Measurements from ENCODE around the gene UBAC1.
"Not testable (repeated sequence)": the region's sequence is repeated elsewhere in the genome, so short reads cannot be mapped to it uniquely, and the experiment has no call there.

Gene UBAC1

GRCh38 chr9:135978642-135979546 lies 17.7 kb upstream of the UBAC1 start:
- peak in 1 of 3 experiments; percentile 14 for DNase-seq (ENCODE audit: low read depth in 3 of 3)

GRCh38 chr9:135976944-135977343 lies 15.8 kb upstream of the UBAC1 start:
- no peak for DNase-seq (ENCODE audit: low read depth in 3 of 3)

GRCh38 chr9:135976531-135976930 lies 15.4 kb upstream of the UBAC1 start:
- DNase-seq (ENCODE audit: low read depth in 3 of 3) = no peak

- DNase-seq (ENCODE audit: low read depth in 3 of 3) = no peak
Observed at GRCh38 chr9:135975834-135976233, 14.7 kb upstream of the UBAC1 start.

- no peak for DNase-seq (ENCODE audit: low read depth in 3 of 3)
Observed at GRCh38 chr9:135974220-135974573, 13.0 kb upstream of the UBAC1 start.

GRCh38 chr9:135973277-135974219 lies 12.4 kb upstream of the UBAC1 start:
- no peak for DNase-seq (ENCODE audit: low read depth in 3 of 3)

- peak in 1 of 3 experiments; percentile 21 for DNase-seq (ENCODE audit: low read depth in 3 of 3)
Observed at GRCh38 chr9:135971892-135972291, 10.7 kb upstream of the UBAC1 start.

- no peak for DNase-seq (ENCODE audit: low read depth in 3 of 3)
Observed at GRCh38 chr9:135971111-135971766, 10.1 kb upstream of the UBAC1 start.

- DNase-seq (ENCODE audit: low read depth in 3 of 3) = no peak
Observed at GRCh38 chr9:135970128-135970815, 9.1 kb upstream of the UBAC1 start.

GRCh38 chr9:135969064-135969683 lies 8.0 kb upstream of the UBAC1 start:
- DNase-seq (ENCODE audit: low read depth in 3 of 3) = no peak

GRCh38 chr9:135968601-135969000 lies 7.4 kb upstream of the UBAC1 start:
- no peak for DNase-seq (ENCODE audit: low read depth in 3 of 3)

- no peak for DNase-seq (ENCODE audit: low read depth in 3 of 3)
Observed at GRCh38 chr9:135968083-135968476, 6.9 kb upstream of the UBAC1 start.

- not testable (repeated sequence) for DNase-seq (ENCODE audit: low read depth in 3 of 3)
Observed at GRCh38 chr9:135966916-135967260, 5.7 kb upstream of the UBAC1 start.

- DNase-seq (ENCODE audit: low read depth in 3 of 3) = no peak
Observed at GRCh38 chr9:135965124-135965756, 4.1 kb upstream of the UBAC1 start.

GRCh38 chr9:135963938-135964337 lies 2.8 kb upstream of the UBAC1 start:
- no peak for DNase-seq (ENCODE audit: low read depth in 3 of 3)

GRCh38 chr9:135963338-135963737 lies 2.2 kb upstream of the UBAC1 start:
- DNase-seq (ENCODE audit: low read depth in 3 of 3) = no peak

GRCh38 chr9:135962696-135963307 lies 1.6 kb upstream of the UBAC1 start:
- DNase-seq (ENCODE audit: low read depth in 3 of 3) = no peak

GRCh38 chr9:135961811-135962695 lies 880 bp upstream of the UBAC1 start:
- no peak for DNase-seq (ENCODE audit: low read depth in 3 of 3)
